Nephron (organoid): ENCODE data around the gene B3GNT2.

Experiments
- H3K27ac Mint-ChIP-seq, 3 experiments: 2 replicates each; pipeline ENCODE4 v1.8.0; 2020; ENCODE audit warnings: mixed read lengths in 3 of 3, mild to moderate bottlenecking in 2 of 3, moderate library complexity in 1 of 3
- H3K27me3 Mint-ChIP-seq: 2 replicates; pipeline ENCODE4 v1.8.0; 2021; ENCODE audit warnings: low read depth, mild to moderate bottlenecking, moderate library complexity, mixed read lengths
- H3K36me3 Mint-ChIP-seq: 2 replicates; pipeline ENCODE4 v1.8.0; 2020; ENCODE audit warnings: low read depth, mixed read lengths
- H3K4me1 Mint-ChIP-seq: 2 replicates; pipeline ENCODE4 v1.8.0; 2020; ENCODE audit warnings: mixed read lengths
- H3K4me3 Mint-ChIP-seq, 3 experiments: 2 replicates each; pipeline ENCODE4 v1.8.0; 2020; ENCODE audit warnings: mild to moderate bottlenecking in 3 of 3, mixed read lengths in 3 of 3, moderate library complexity in 2 of 3
- H3K9me3 Mint-ChIP-seq: 2 replicates; pipeline ENCODE4 v1.8.0; 2020; ENCODE audit warnings: mixed read lengths
- CTCF ChIP-seq, 3 experiments: fragments of 200-600 bp; sonication (generic); IDR thresholded peaks; one replicate each; pipeline ENCODE4 v1.5.0; 2021; ENCODE audit warnings: antibody characterized with exemption in 3 of 3; ENCODE audit not compliant: unreplicated experiment in 3 of 3

The B3GNT2 gene

DNA sequence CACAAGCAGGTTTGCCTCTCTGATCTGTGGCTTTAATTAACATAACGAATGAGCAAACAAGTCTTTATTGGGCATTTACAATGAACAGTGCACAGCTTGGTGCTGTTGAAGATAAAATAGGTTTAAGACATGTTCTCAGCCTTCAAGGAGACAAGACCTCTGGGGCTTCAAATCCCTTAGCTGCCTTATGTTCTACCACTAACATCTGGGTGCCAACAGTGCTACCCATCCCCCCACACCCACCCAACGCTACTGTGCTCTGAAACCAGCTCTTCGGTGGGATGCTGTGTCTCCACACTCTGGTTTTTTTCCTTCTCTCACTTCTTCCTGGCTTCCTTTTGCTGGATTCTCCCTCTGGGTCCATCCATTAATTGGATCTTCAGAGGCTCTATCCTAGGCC lies 14.1 kb upstream of the B3GNT2 start:
- Mint-ChIP-seq H3K27ac (no peak overlapping the region), H3K4me1 (peaks cover 6% of the 10 kb centered on the region), H3K36me3 (no peaks in the 10 kb centered on the region), H3K27me3 (peaks cover 3% of the 10 kb centered on the region), H3K4me3 (no peak overlapping the region), H3K9me3 (no peaks in the 10 kb centered on the region)
- no peak for TF ChIP-seq CTCF (IDR thresholded peaks at IDR 0.05; ENCODE audit: unreplicated experiment in 3 of 3)

GRCh38 chr2:62184512-62185230 lies 11.2 kb upstream of the B3GNT2 start:
- H3K4me1 Mint-ChIP-seq: no peaks in the 10 kb centered on the region
- TF ChIP-seq CTCF (IDR thresholded peaks at IDR 0.05; ENCODE audit: unreplicated experiment in 3 of 3): no peak
- H3K4me3 Mint-ChIP-seq: no peak overlapping the region
- H3K27ac Mint-ChIP-seq: no peak overlapping the region
- peaks cover 3% of the 10 kb centered on the region for H3K27me3 Mint-ChIP-seq
- no peaks in the 10 kb centered on the region for H3K9me3 Mint-ChIP-seq
- H3K36me3 Mint-ChIP-seq: no peaks in the 10 kb centered on the region

DNA sequence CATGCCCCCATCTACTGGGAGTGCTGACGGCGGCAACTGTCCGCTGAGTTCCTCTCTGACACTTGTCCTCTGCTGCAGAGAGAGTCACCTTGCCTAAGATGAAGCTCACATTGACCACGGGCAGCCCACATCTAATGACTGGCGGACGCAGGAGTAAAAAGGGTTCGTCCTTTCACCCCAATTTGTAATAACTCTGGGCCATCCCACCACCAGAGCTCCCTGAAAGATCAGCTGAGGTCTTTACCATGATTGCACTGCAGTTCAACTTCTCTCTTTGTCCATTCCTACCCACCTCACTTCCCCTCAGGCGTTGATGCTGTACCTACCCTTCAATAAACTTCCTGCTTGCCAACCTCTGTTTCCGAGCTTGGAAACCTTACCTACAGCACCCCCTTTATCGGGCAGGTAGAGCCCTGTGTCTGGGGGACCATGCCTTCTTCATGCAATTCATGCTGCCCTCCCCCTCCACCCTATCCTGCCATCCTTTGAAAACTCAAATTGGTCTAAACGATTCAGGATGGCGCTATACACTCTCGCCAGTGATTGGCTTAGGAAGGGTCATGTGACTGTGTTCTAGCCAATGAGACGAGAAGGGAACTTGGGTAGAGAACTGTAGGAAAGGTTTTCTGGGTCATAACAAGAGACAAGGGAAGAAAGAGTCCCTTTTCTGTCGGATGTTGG lies 10.3 kb upstream of the B3GNT2 start:
- no peak overlapping the region for H3K27ac Mint-ChIP-seq
- H3K27me3 Mint-ChIP-seq: peaks cover 3% of the 10 kb centered on the region
- H3K4me1 Mint-ChIP-seq: no peaks in the 10 kb centered on the region
- no peaks in the 10 kb centered on the region for H3K36me3 Mint-ChIP-seq
- no peak overlapping the region for H3K4me3 Mint-ChIP-seq
- TF ChIP-seq CTCF (IDR thresholded peaks at IDR 0.05; ENCODE audit: unreplicated experiment in 3 of 3): no peak
- no peaks in the 10 kb centered on the region for H3K9me3 Mint-ChIP-seq

GRCh38 chr2:62186156-62186905 lies 9.6 kb upstream of the B3GNT2 start:
- Mint-ChIP-seq H3K27me3 (peaks cover 3% of the 10 kb centered on the region), H3K27ac (no peak overlapping the region), H3K9me3 (no peaks in the 10 kb centered on the region), H3K36me3 (no peaks in the 10 kb centered on the region), H3K4me1 (no peaks in the 10 kb centered on the region), H3K4me3 (no peak overlapping the region)
- no peak for TF ChIP-seq CTCF (IDR thresholded peaks at IDR 0.05; ENCODE audit: unreplicated experiment in 3 of 3)

DNA sequence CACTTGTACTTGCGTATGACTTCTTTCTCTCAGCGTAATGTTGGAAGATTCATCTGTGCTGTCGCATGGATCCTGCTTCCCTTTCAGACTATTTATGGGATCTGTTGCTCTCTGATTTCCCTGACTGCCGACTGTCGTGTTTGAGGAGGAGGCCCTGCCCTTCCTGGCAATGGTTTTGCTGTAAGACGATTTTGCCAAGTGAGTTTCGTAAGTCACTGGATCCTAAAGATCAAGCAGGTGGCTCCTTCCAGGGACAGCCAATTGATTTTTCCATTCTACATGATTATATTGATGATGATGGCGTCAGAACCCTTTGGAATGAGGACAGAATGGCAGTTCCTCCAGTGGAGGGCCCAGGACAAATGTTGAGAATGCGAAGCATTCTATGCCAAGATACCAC lies 8.7 kb upstream of the B3GNT2 start:
- Mint-ChIP-seq H3K4me1 (no peaks in the 10 kb centered on the region), H3K27ac (no peak overlapping the region), H3K27me3 (peaks cover under 1% of the 10 kb centered on the region), H3K36me3 (no peaks in the 10 kb centered on the region), H3K4me3 (no peak overlapping the region), H3K9me3 (no peaks in the 10 kb centered on the region)
- TF ChIP-seq CTCF (IDR thresholded peaks at IDR 0.05; ENCODE audit: unreplicated experiment in 3 of 3): no peak
